H9 (cell line): ENCODE data around the gene GABRB1. TPM values are rescaled to one million over a fixed set of nuclear protein-coding genes. Genes with fewer than 3 reads are reported as not detected.

ENCODE experiments used
- DNase-seq: peaks from one replicate; pipeline ENCODE4 v3.0.0-alpha.2; 2017
- H2AFZ ChIP-seq: one replicate; pipeline ENCODE4 v1.6.1; 2013; ENCODE audit warnings: mild to moderate bottlenecking, low read length, control low read depth, moderate library complexity
- H2AK5ac ChIP-seq: 2 replicates; pipeline ENCODE4 v1.6.1; 2013; ENCODE audit warnings: low read length, control low read depth, mixed read lengths; ENCODE audit not compliant: insufficient read length
- H2BK120ac ChIP-seq: one replicate; pipeline ENCODE4 v1.6.1; 2013; ENCODE audit warnings: low read depth, mild to moderate bottlenecking, low read length, control low read depth, inconsistent platforms; ENCODE audit not compliant: poor library complexity, severe bottlenecking
- H2BK12ac ChIP-seq: 2 replicates; pipeline ENCODE4 v1.6.1; 2013; ENCODE audit warnings: low read length, control low read depth, mixed read lengths, low read depth; ENCODE audit not compliant: insufficient read length
- H2BK15ac ChIP-seq: 2 replicates; pipeline ENCODE4 v1.6.1; 2013; ENCODE audit warnings: low read depth, low read length, control low read depth
- H2BK20ac ChIP-seq: one replicate; pipeline ENCODE4 v1.6.1; 2013; ENCODE audit warnings: low read depth, mild to moderate bottlenecking, low read length, control low read depth, inconsistent platforms; ENCODE audit not compliant: poor library complexity, severe bottlenecking
- H2BK5ac ChIP-seq: 2 replicates; pipeline ENCODE4 v1.6.1; 2013; ENCODE audit warnings: low read length, control low read depth, mixed read lengths; ENCODE audit not compliant: insufficient read length
- H3K14ac ChIP-seq: 2 replicates; pipeline ENCODE4 v1.6.1; 2013; ENCODE audit warnings: low read length, control low read depth; ENCODE audit not compliant: insufficient read depth
- H3K18ac ChIP-seq: 2 replicates; pipeline ENCODE4 v1.6.1; 2013; ENCODE audit warnings: low read depth, mild to moderate bottlenecking, mixed read lengths, low read length, control low read depth; ENCODE audit not compliant: insufficient read length
- H3K23ac ChIP-seq: 2 replicates; pipeline ENCODE4 v1.6.1; 2013; ENCODE audit warnings: low read length, control low read depth, mixed read lengths, low read depth; ENCODE audit not compliant: insufficient read length
- H3K23me2 ChIP-seq: 2 replicates; pipeline ENCODE4 v1.6.1; 2013; ENCODE audit warnings: low read depth, mild to moderate bottlenecking, mixed read lengths, low read length, control low read depth; ENCODE audit not compliant: insufficient read length, poor library complexity, severe bottlenecking
- H3K27ac ChIP-seq: 2 replicates; pipeline ENCODE4 v1.5.1; 2013; ENCODE audit warnings: low read length, control low read depth, mixed read lengths, low read depth; ENCODE audit not compliant: insufficient read length
- H3K27me3 ChIP-seq: 2 replicates; pipeline ENCODE4 v1.6.1; 2013; ENCODE audit warnings: low read length, control low read depth, inconsistent platforms; ENCODE audit not compliant: insufficient read depth
- H3K4ac ChIP-seq: 2 replicates; pipeline ENCODE4 v1.6.1; 2013; ENCODE audit warnings: low read depth, mild to moderate bottlenecking, control low read depth, inconsistent platforms, low read length, moderate library complexity
- H3K4me1 ChIP-seq: 2 replicates; pipeline ENCODE4 v1.6.1; 2013; ENCODE audit warnings: low read length, control low read depth, inconsistent platforms; ENCODE audit not compliant: insufficient read depth
- H3K4me2 ChIP-seq: 2 replicates; pipeline ENCODE4 v1.6.1; 2013; ENCODE audit warnings: low read length, control low read depth, mixed read lengths; ENCODE audit not compliant: insufficient read length, insufficient read depth
- H3K56ac ChIP-seq: 2 replicates; pipeline ENCODE4 v1.6.1; 2013; ENCODE audit warnings: low read depth, mild to moderate bottlenecking, mixed read lengths, low read length, control low read depth; ENCODE audit not compliant: insufficient read length
- H3K79me1 ChIP-seq: 2 replicates; pipeline ENCODE4 v1.6.1; 2013; ENCODE audit warnings: low read depth, mild to moderate bottlenecking, moderate library complexity, low read length, control low read depth, inconsistent platforms; ENCODE audit not compliant: insufficient read depth, poor library complexity, severe bottlenecking
- H3K79me2 ChIP-seq: 2 replicates; pipeline ENCODE4 v1.6.1; 2013; ENCODE audit warnings: low read length, control low read depth, inconsistent platforms; ENCODE audit not compliant: insufficient read depth
- H3K9ac ChIP-seq: 2 replicates; pipeline ENCODE4 v1.6.1; 2013; ENCODE audit warnings: low read length, control low read depth, mixed read lengths; ENCODE audit not compliant: insufficient read length; ENCODE audit errors: extremely low read depth
- H3K9me3 ChIP-seq: one replicate; pipeline ENCODE4 v1.6.1; 2013; ENCODE audit warnings: low read depth, low read length, inconsistent platforms; ENCODE audit not compliant: control insufficient read depth
- H3T11ph ChIP-seq: one replicate; pipeline ENCODE4 v1.6.1; 2013; ENCODE audit warnings: mild to moderate bottlenecking, low read length, control low read depth, inconsistent platforms
- H4K20me1 ChIP-seq: one replicate; pipeline ENCODE4 v1.6.1; 2013; ENCODE audit not compliant: control insufficient read depth, insufficient read length, insufficient read depth
- H4K5ac ChIP-seq: 2 replicates; pipeline ENCODE4 v1.6.1; 2013; ENCODE audit warnings: low read depth, mild to moderate bottlenecking, mixed read lengths, low read length, control low read depth; ENCODE audit not compliant: insufficient read length
- H4K8ac ChIP-seq: replicated peaks from 2 replicates; pipeline ENCODE4 v1.6.1; 2013; ENCODE audit warnings: low read length, control low read depth, mixed read lengths, low read depth; ENCODE audit not compliant: insufficient read length
- H4K91ac ChIP-seq: 2 replicates; pipeline ENCODE4 v1.6.1; 2013; ENCODE audit warnings: low read depth, mild to moderate bottlenecking, moderate library complexity, mixed read lengths, low read length, control low read depth; ENCODE audit not compliant: insufficient read length
- H3K27ac Mint-ChIP-seq, 3 experiments: 2 replicates in 2 of 3; 3 replicates in 1 of 3; pipeline ENCODE4 v1.8.0; 2020 to 2021; ENCODE audit warnings: mixed read lengths in 3 of 3, mild to moderate bottlenecking in 1 of 3, moderate library complexity in 1 of 3
- H3K27me3 Mint-ChIP-seq: 2 replicates; pipeline ENCODE4 v1.8.0; 2021; ENCODE audit warnings: low read depth, mild to moderate bottlenecking, moderate library complexity, mixed read lengths
- H3K36me3 Mint-ChIP-seq, 3 experiments: 2 replicates in 2 of 3; 3 replicates in 1 of 3; pipeline ENCODE4 v1.8.0; 2020 to 2021; ENCODE audit warnings: low read depth in 3 of 3, mixed read lengths in 3 of 3; ENCODE audit not compliant: insufficient read depth in 1 of 3
- H3K4me1 Mint-ChIP-seq, 2 experiments: 2 replicates each; pipeline ENCODE4 v1.8.0; 2020; ENCODE audit warnings: mixed read lengths in 2 of 2
- H3K4me3 Mint-ChIP-seq, 2 experiments: 2 replicates in 1 of 2; 3 replicates in 1 of 2; pipeline ENCODE4 v1.8.0; 2020 to 2021; ENCODE audit warnings: mild to moderate bottlenecking in 2 of 2, mixed read lengths in 2 of 2, moderate library complexity in 1 of 2
- H3K9me3 Mint-ChIP-seq, 2 experiments: 2 replicates in 1 of 2; 3 replicates in 1 of 2; pipeline ENCODE4 v1.8.0; 2020; ENCODE audit warnings: mild to moderate bottlenecking in 2 of 2, mixed read lengths in 2 of 2, moderate library complexity in 1 of 2
- CTCF ChIP-seq: fragments of 200-600 bp; sonication (generic); conservative IDR thresholded peaks from 3 replicates; pipeline ENCODE4 v1.8.0; 2021; ENCODE audit warnings: antibody characterized with exemption, mild to moderate bottlenecking
- WGBS: extraction: QIAGEN DNeasy Blood & Tissue Kit; methylation state at CpG from one replicate; pipeline ENCODE4 v1.1.7; 2013; ENCODE audit warnings: missing lambda C conversion rate, low lambda C conversion rate, mixed read lengths; ENCODE audit not compliant: insufficient read length; ENCODE audit errors: extremely low coverage; 5-methylcytosine and 5-hydroxymethylcytosine counted together
- total RNA-seq: library from RNA; stranded (reverse); gene quantifications from 2 replicates; pipeline ENCODE4 v1.2.1, GENCODE V29; 2021

The GABRB1 gene
- total RNA-seq, 1 experiment from 2014 or later = 0.39 TPM

GRCh38 chr4:47312170-47312569 lies 280.8 kb downstream of the GABRB1 start:
- no peaks in the 10 kb centered on the region for H3K27me3 ChIP-seq
- no peaks in the 10 kb centered on the region for H3K23me2 ChIP-seq
- WGBS = no CpG with 5 or more reads among the region's 2 CpGs
- no peak overlapping the region for H2BK20ac ChIP-seq
- no peak overlapping the region for H4K8ac ChIP-seq
- no peaks in the 10 kb centered on the region for H3K9me3 Mint-ChIP-seq
- H3K9ac ChIP-seq = no peak overlapping the region
- no peak overlapping the region for H4K5ac ChIP-seq
- no peak overlapping the region for H3K23ac ChIP-seq
- no peak overlapping the region for H2BK5ac ChIP-seq
- no peak overlapping the region for H2BK12ac ChIP-seq
- H3K4me2 ChIP-seq = no peak overlapping the region
- no peak overlapping the region for H2BK15ac ChIP-seq
- H3K18ac ChIP-seq = no peak overlapping the region
- no peak for TF ChIP-seq CTCF
- no peak overlapping the region for H3K27ac Mint-ChIP-seq
- DNase-seq = no peak
- H2AK5ac ChIP-seq = no peak overlapping the region
- H3K79me2 ChIP-seq = no peaks in the 10 kb centered on the region
- no peaks in the 10 kb centered on the region for H3K4me1 ChIP-seq
- no peak overlapping the region for H3K4me3 Mint-ChIP-seq
- no peak overlapping the region for H3K56ac ChIP-seq
- no peak overlapping the region for H2BK120ac ChIP-seq
- no peak overlapping the region for H3K14ac ChIP-seq
- no peak overlapping the region for H3T11ph ChIP-seq
- no peaks in the 10 kb centered on the region for H4K20me1 ChIP-seq
- no peak overlapping the region for H3K4ac ChIP-seq
- no peak overlapping the region for H4K91ac ChIP-seq
- H3K36me3 Mint-ChIP-seq = no peaks in the 10 kb centered on the region
- H3K4me1 Mint-ChIP-seq = no peaks in the 10 kb centered on the region
- no peak overlapping the region for H2AFZ ChIP-seq
- no peaks in the 10 kb centered on the region for H3K9me3 ChIP-seq
- no peaks in the 10 kb centered on the region for H3K79me1 ChIP-seq
- H3K27ac ChIP-seq = no peak overlapping the region
- H3K27me3 Mint-ChIP-seq = no peaks in the 10 kb centered on the region
